Esophagus muscularis mucosa (tissue), 4 donors: Measurements from ENCODE around the gene F5. TPM values are rescaled to one million over a fixed set of nuclear protein-coding genes. Genes with fewer than 3 reads are reported as not detected.
A peak's percentile ranks its signal among the peaks of the same experiment; 100 is the strongest.

Experiments
- DNase-seq: peaks from one replicate; pipeline ENCODE4 v3.0.0-alpha.2; 2017; ENCODE audit errors: extremely low spot score
- H3K27ac ChIP-seq, 4 donors: fragments of 200-600 bp; sonication (generic); replicated peaks in 1 of 4; 1 replicate in 3 of 4; 2 replicates in 1 of 4; pipeline ENCODE4 v1.5.1; 2016 to 2019; ENCODE audit warnings: mild to moderate bottlenecking in 1 of 4
- H3K27me3 ChIP-seq, 4 donors: fragments of 200-600 bp; sonication (generic); one replicate each; pipeline versions ENCODE4 v1.5.1 to v1.6.0; 2016 to 2019
- H3K36me3 ChIP-seq, 4 donors: fragments of 200-600 bp; sonication (generic); one replicate each; pipeline ENCODE4 v1.5.1; 2016 to 2019
- H3K4me1 ChIP-seq, 4 donors: fragments of 200-600 bp; sonication (generic); one replicate each; pipeline ENCODE4 v1.5.1; 2016 to 2019
- H3K4me3 ChIP-seq, 4 donors: fragments of 200-600 bp; sonication (generic); 1 replicate in 2 of 4; 2 replicates in 2 of 4; pipeline ENCODE4 v1.5.1; 2016 to 2019; ENCODE audit warnings: mild to moderate bottlenecking in 4 of 4, moderate library complexity in 1 of 4
- H3K9me3 ChIP-seq, 4 donors: fragments of 200-600 bp; sonication (generic); 1 replicate in 3 of 4; 2 replicates in 1 of 4; pipeline ENCODE4 v1.5.1; 2016 to 2019
- EP300 ChIP-seq: sonication (generic); formaldehyde crosslinking; IDR thresholded peaks from one replicate; pipeline ENCODE4 v1.6.1; 2017; ENCODE audit warnings: antibody characterized with exemption
- POLR2A ChIP-seq: fragments of 450-650 bp; IDR thresholded peaks from one replicate; pipeline ENCODE4 v1.6.1; 2017; ENCODE audit warnings: antibody characterized with exemption, moderate library complexity, mild to moderate bottlenecking, low read depth
- POLR2AphosphoS5 ChIP-seq, 2 donors: sonication (generic); formaldehyde crosslinking; IDR thresholded peaks; one replicate each; pipeline ENCODE4 v1.6.1; 2017; ENCODE audit warnings: antibody characterized with exemption in 2 of 2
- WGBS: methylation state at CpG from one replicate; pipeline ENCODE4 v1.1.5; 2018; 5-methylcytosine and 5-hydroxymethylcytosine counted together
- intact Hi-C: fragments of 100-400 bp; cut with DNase I; formaldehyde crosslinking; loops from one replicate; pipeline ENCODE4 v1.15.1; 2023
- total RNA-seq, 4 donors: library from RNA; depleted of rRNA; stranded (reverse); fragments of >200 nt; gene quantifications; one replicate each; pipeline versions ENCODE4 v1.1.0 to v1.2.1, GENCODE V29; 2016
- TF ChIP-seq, protein P1 (sequence below), 3 experiments: fragments of 200-600 bp in 2 of 3; fragments of 450-650 bp in 1 of 3; sonication (generic) in 2 of 3; IDR thresholded peaks; one replicate each; pipeline ENCODE4 v1.5.1; 2017 to 2019; ENCODE audit warnings: antibody characterized with exemption in 3 of 3, mild to moderate bottlenecking in 2 of 3, moderate library complexity in 1 of 3

Gene F5
- total RNA-seq, 4 donors from 2014 or later, result 0.13 to 1.2 (median 0.34) TPM; not detected in 1

- Histone ChIP-seq H3K27me3 (no peaks in the 10 kb centered on the region), H3K4me1 (peaks cover 9 to 56% (median 52%) of the 10 kb centered on the region in 4 donors), H3K36me3 (no peaks in the 10 kb centered on the region), H3K4me3 (peak overlapping the region; percentile 77 to 85 (median 80)), H3K9me3 (no peaks in the 10 kb centered on the region), H3K27ac (peak overlapping the region; percentile 96 to 99 (median 98))
- 65% methylated on average over 5 of the region's 5 CpGs for WGBS
- DNase-seq, result no peak
- intact Hi-C loops, result loop anchor here (10.0 kb wide), 1 partner anchor 379 kb away; the partner anchor contains the start of gene ATP1B1
- no peak for TF ChIP-seq EP300
- peak; percentile 73 to 83 for TF ChIP-seq POLR2AphosphoS5 (IDR thresholded peaks at IDR 0.05)
Measured at GRCh38 chr1:169483500-169483966, 102.7 kb downstream of the F5 start.

DNA sequence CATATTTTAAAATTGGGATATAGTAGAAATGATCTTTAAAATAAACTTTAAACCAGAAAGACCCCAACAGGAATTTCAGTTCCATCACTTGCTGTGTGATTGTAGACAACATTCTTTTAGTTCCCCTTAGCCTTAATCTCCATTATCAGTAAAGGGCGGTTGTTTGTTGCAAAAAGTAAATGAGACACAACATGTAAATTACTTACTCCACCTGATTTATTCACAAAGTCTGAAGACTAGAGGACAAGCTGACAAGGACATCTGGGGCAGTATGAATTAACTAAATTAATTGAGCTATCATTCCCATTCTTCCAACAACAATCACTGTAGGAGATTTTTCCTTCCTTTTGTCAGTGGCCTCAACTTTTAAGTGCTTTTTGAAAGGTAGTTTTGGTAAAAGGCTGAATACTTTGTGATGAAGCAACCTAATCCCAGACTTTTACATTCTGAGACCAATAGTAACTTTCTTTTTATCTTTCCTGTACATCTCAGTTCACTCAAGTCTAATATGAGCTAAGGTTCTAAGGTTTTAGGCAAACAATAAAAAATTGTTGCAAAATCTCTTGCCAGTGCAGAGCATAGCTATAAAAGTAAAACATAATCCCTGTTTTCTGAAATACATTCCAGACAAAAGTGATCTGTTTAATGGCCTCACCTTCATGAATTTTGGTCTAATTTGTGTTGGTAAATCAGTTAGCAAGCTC lies 106.8 kb downstream of the F5 start:
- Histone ChIP-seq H3K27me3 (no peaks in the 10 kb centered on the region), H3K4me3 (no peak overlapping the region), H3K4me1 (peaks cover 0 to 33% (median 28%) of the 10 kb centered on the region in 4 donors), H3K36me3 (peaks cover 0 to 18% (median 16%) of the 10 kb centered on the region in 4 donors), H3K9me3 (no peaks in the 10 kb centered on the region), H3K27ac (no peak overlapping the region)
- 90% methylated on average over 1 of the region's 1 CpG for WGBS
- intact Hi-C loops, result loop anchor here (10.0 kb wide), 1 partner anchor 375 kb away; the partner anchor contains the start of gene ATP1B1
- TF ChIP-seq POLR2A, result no peak
- TF ChIP-seq POLR2AphosphoS5 (IDR thresholded peaks at IDR 0.05), result no peak
- TF ChIP-seq, protein P1, sequence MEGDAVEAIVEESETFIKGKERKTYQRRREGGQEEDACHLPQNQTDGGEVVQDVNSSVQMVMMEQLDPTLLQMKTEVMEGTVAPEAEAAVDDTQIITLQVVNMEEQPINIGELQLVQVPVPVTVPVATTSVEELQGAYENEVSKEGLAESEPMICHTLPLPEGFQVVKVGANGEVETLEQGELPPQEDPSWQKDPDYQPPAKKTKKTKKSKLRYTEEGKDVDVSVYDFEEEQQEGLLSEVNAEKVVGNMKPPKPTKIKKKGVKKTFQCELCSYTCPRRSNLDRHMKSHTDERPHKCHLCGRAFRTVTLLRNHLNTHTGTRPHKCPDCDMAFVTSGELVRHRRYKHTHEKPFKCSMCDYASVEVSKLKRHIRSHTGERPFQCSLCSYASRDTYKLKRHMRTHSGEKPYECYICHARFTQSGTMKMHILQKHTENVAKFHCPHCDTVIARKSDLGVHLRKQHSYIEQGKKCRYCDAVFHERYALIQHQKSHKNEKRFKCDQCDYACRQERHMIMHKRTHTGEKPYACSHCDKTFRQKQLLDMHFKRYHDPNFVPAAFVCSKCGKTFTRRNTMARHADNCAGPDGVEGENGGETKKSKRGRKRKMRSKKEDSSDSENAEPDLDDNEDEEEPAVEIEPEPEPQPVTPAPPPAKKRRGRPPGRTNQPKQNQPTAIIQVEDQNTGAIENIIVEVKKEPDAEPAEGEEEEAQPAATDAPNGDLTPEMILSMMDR (IDR thresholded peaks at IDR 0.05), result no peak
- no peak for TF ChIP-seq EP300
- no peak for DNase-seq

- H3K27ac ChIP-seq, result no peak overlapping the region
- no peak for DNase-seq
- WGBS, result 89% methylated on average over 4 of the region's 5 CpGs
Measured at GRCh38 chr1:169478094-169478672, 108.1 kb downstream of the F5 start.

DNA sequence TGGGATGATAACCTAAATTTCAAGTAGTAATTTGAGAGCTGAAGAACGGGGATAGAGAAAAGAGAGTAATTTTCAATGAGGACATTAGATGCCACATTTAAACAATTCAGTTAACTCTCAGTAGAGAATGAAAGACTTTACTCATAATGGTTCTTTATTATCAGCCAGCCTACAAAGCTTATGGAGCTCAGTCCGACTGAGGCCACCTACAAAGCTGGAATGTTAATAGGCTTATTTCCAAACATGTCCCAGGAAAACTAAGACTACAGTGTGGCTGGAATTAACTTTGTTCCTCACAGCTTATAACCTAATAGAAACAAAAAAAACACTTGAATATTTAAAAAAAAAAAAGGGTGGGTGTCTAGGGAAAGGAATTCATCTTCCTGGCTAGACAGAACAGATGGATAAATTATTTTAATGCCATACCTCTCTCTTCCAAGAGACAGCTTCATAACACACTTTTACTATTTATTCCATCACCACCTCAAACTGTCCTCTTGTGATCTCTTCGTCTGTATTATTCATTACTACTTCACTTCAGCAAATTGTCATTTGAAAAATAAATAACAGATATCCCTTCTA lies 110.4 kb downstream of the F5 start:
- Histone ChIP-seq H3K4me3 (no peak overlapping the region), H3K27me3 (no peaks in the 10 kb centered on the region), H3K36me3 (peaks cover 0 to 18% (median 16%) of the 10 kb centered on the region in 4 donors), H3K4me1 (peaks cover 0 to 17% (median 2%) of the 10 kb centered on the region in 4 donors), H3K9me3 (no peaks in the 10 kb centered on the region), H3K27ac (no peak overlapping the region)
- WGBS, result 72% methylated on average over 3 of the region's 3 CpGs
- TF ChIP-seq POLR2AphosphoS5 (IDR thresholded peaks at IDR 0.05) (no peak), EP300 (no peak), POLR2A (no peak)
- TF ChIP-seq, protein P1 (IDR thresholded peaks at IDR 0.05), result no peak
- no peak for DNase-seq
- intact Hi-C loops, result no loop called here

More at GRCh38 chr1:169478094-169478672, 108.1 kb downstream of the F5 start:
- no peaks in the 10 kb centered on the region for H3K27me3 ChIP-seq
- peaks cover 0 to 18% (median 16%) of the 10 kb centered on the region in 4 donors for H3K36me3 ChIP-seq
- H3K9me3 ChIP-seq, result no peaks in the 10 kb centered on the region
- peaks cover 0 to 23% (median 14%) of the 10 kb centered on the region in 4 donors for H3K4me1 ChIP-seq
- TF ChIP-seq, protein P1 (IDR thresholded peaks at IDR 0.05), result no peak
- TF ChIP-seq POLR2A, result no peak
- intact Hi-C loops, result no loop called here
- H3K4me3 ChIP-seq, result no peak overlapping the region
